ENCODE measurements around the gene NOG. TPM values are rescaled to one million over a fixed set of nuclear protein-coding genes. Genes with fewer than 3 reads are reported as not detected.
A peak's percentile ranks its signal among the peaks of the same experiment; 100 is the strongest.

NOG gene
- total RNA-seq, result 1 to 10 TPM in 2 of 4 donors, under 1 TPM in 1, not detected in 1; 0.81 to 1.4 (median 1.1) TPM

- H3K4me1 ChIP-seq, result peaks cover 40 to 42% of the 10 kb centered on the region in 2 donors
These were observed at the start of gene NOG for GRCh38 chr17:56593646-56594319. TSS of gene NOG (plus strand) at chr17:56593699. CDS start at chr17:56594224, 525 bp downstream.

DNA sequence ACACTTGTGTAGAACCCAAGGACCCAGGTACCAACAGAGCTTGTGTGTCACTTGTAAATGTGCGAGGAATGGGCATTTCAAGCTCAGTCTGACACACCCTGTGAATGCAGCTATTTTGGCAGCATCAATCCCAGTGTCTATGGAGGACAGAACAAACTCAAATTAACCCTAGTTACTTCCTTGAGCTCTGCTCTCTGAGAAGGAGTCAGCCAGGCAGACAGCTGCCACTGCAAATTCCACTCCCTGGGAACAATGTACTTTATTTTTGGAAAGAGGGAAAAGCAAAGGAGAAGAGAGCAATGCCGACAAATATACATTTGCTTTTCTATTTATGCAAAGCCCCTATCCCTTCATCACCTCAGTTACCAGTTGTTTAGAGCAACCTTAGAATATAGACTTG, 48.4 kb upstream of the NOG start:
- Histone ChIP-seq H3K4me3 (replicated peaks in 1 of 3) (no peak overlapping the region), H3K27me3 (no peaks in the 10 kb centered on the region), H3K9me3 (no peaks in the 10 kb centered on the region), H3K4me1 (no peaks in the 10 kb centered on the region), H3K36me3 (no peaks in the 10 kb centered on the region), H3K27ac (no peak overlapping the region)
- no peak for TF ChIP-seq POLR2A (IDR thresholded peaks at IDR 0.05)
- TF ChIP-seq, protein P1, sequence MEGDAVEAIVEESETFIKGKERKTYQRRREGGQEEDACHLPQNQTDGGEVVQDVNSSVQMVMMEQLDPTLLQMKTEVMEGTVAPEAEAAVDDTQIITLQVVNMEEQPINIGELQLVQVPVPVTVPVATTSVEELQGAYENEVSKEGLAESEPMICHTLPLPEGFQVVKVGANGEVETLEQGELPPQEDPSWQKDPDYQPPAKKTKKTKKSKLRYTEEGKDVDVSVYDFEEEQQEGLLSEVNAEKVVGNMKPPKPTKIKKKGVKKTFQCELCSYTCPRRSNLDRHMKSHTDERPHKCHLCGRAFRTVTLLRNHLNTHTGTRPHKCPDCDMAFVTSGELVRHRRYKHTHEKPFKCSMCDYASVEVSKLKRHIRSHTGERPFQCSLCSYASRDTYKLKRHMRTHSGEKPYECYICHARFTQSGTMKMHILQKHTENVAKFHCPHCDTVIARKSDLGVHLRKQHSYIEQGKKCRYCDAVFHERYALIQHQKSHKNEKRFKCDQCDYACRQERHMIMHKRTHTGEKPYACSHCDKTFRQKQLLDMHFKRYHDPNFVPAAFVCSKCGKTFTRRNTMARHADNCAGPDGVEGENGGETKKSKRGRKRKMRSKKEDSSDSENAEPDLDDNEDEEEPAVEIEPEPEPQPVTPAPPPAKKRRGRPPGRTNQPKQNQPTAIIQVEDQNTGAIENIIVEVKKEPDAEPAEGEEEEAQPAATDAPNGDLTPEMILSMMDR (IDR thresholded peaks at IDR 0.05), result no peak
- WGBS, 2 donors, result 59 to 63% methylated on average over 2 of the region's 2 CpGs
- no peak for DNase-seq
- intact Hi-C loops (cut with DNase I), result no loop called here

More at GRCh38 chr17:56593646-56594319, at the start of gene NOG:
- peak in 1 of 2 donors; percentile 23 for TF ChIP-seq POLR2A (IDR thresholded peaks at IDR 0.05)
- TF ChIP-seq, protein P1 (IDR thresholded peaks at IDR 0.05), result no peak
- peak; percentile 74 to 81 for DNase-seq
- intact Hi-C loops (cut with DNase I), result loop anchor here (2.0 to 5.0 kb wide), 2 partner anchors 49 to 119 kb away; no protein-coding TSS in a partner anchor
- no peaks in the 10 kb centered on the region for H3K27me3 ChIP-seq
- 0 to 1% methylated on average over 14 to 30 of the region's 85 CpGs for WGBS, 2 donors
- H3K36me3 ChIP-seq, result no peaks in the 10 kb centered on the region
- H3K27ac ChIP-seq, result peak within 1 kb of the TSS in 2 of 3 donors; percentile 57 to 70
- H3K9me3 ChIP-seq, result no peaks in the 10 kb centered on the region
- H3K4me3 ChIP-seq (replicated peaks in 1 of 3), result peak within 1 kb of the TSS; percentile 6 to 38 (median 10)

DNA sequence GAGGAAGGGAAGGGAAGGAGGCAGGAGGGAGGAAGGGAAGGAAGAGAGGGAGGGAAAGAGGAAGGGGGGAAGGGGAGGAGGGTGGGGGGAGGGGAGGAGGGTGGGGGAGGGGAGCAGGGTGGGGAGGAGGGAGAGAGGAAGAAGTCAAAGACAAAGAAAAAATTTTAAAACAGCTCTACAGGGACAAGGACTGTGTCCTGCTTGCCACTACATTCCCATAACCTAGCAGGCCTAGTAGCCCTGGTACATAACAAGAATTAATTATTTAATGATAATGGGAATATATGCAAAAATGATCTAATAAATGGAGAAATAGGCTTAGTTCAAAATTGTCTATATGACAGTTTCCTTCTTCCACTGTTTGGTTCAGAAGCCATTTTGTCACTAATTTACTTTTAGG, 47.6 kb upstream of the NOG start:
- TF ChIP-seq, protein P1 (IDR thresholded peaks at IDR 0.05), result no peak
- TF ChIP-seq POLR2A (IDR thresholded peaks at IDR 0.05), result no peak

DNA sequence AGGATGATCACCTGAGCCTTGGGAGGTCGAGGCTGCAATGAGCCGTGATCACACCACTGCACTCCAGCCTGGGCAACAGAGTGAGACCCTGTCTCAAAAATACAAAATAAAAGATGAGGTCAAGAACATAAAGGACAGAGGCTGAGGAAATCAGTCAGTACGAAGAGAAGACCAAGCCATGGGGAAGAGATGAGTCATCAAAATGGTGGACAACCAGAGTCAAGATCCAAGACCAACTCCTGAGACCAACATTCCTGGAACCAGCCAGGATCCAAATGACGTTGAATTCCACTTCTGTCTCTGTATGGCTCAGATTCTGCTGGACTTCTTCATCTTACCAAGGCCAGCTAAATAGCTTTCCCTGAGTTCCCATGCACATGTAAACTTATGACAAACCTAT, 44.8 kb upstream of the NOG start:
- Histone ChIP-seq H3K27me3 (no peaks in the 10 kb centered on the region), H3K4me3 (replicated peaks in 1 of 3) (no peak overlapping the region), H3K27ac (no peak overlapping the region), H3K9me3 (no peaks in the 10 kb centered on the region), H3K4me1 (no peaks in the 10 kb centered on the region), H3K36me3 (no peaks in the 10 kb centered on the region)
- DNase-seq, result no peak
- WGBS, 2 donors, result 89 to 91% methylated on average over 4 of the region's 4 CpGs
- intact Hi-C loops (cut with DNase I), result no loop called here
- TF ChIP-seq, protein P1 (IDR thresholded peaks at IDR 0.05), result no peak
- TF ChIP-seq POLR2A (IDR thresholded peaks at IDR 0.05), result no peak

More for the DNA sequence above, 47.6 kb upstream of the NOG start:
- no peaks in the 10 kb centered on the region for H3K36me3 ChIP-seq
- H3K27ac ChIP-seq, result no peak overlapping the region
- intact Hi-C loops (cut with DNase I), result no loop called here
- H3K4me1 ChIP-seq, result no peaks in the 10 kb centered on the region
- no peaks in the 10 kb centered on the region for H3K9me3 ChIP-seq
- DNase-seq, result no peak
- H3K4me3 ChIP-seq (replicated peaks in 1 of 3), result no peak overlapping the region
- H3K27me3 ChIP-seq, result no peaks in the 10 kb centered on the region

DNA sequence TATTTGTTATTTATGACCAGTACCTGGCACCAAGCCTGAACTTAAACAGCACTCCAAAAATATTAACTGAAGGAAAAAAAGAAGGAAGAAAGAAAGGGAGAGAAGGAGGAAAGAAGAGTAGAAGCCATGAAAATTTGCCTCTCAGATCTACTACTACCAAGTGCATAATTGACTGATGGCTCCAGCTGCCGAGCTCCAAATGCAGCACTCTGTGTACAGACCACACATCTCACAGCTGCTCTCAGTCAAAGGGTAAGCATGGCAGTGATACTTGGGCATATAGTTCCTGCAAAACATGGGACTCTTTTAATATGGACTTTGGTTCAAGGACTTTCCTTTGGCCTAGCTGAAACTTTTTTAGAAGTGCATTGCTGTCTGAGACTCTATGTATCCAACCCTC, 44.0 kb upstream of the NOG start:
- no peaks in the 10 kb centered on the region for H3K27me3 ChIP-seq
- no peak for DNase-seq
- TF ChIP-seq, protein P1 (IDR thresholded peaks at IDR 0.05), result no peak
- no peak for TF ChIP-seq POLR2A (IDR thresholded peaks at IDR 0.05)
- H3K4me1 ChIP-seq, result no peaks in the 10 kb centered on the region
- 69 to 84% methylated on average over 1 of the region's 1 CpG for WGBS, 2 donors
- H3K9me3 ChIP-seq, result no peaks in the 10 kb centered on the region
- intact Hi-C loops (cut with DNase I), result no loop called here
- no peaks in the 10 kb centered on the region for H3K36me3 ChIP-seq
- H3K4me3 ChIP-seq (replicated peaks in 1 of 3), result no peak overlapping the region
- H3K27ac ChIP-seq, result no peak overlapping the region
